HepG2 (cell line): ENCODE measurements around the gene JMJD1C. TPM values are rescaled to one million over a fixed set of nuclear protein-coding genes. Genes with fewer than 3 reads are reported as not detected.

ENCODE experiments used
- ATAC-seq: fragments of 200-7000 bp; cut with Tn5 transposase; 3 replicates; pipeline ENCODE4 v1.9.1; 2020; ENCODE audit warnings: mild to moderate bottlenecking, moderate library complexity
- BruUV-seq: library from RNA; stranded (reverse); fragments of 400-500 nt; replicated peaks from 2 replicates; lab custom pipeline; 2021; lab: Mats Ljungman, UMichigan
- CTCF ChIA-PET: fragments of 300-600 bp; formaldehyde crosslinking; extraction: SDS; loops from one replicate; lab custom pipeline; 2021; ENCODE audit warnings: low total read pairs, inconsistent platforms, low intra/inter-chr PET ratio; lab: Yijun Ruan, JAX
- POLR2A ChIA-PET: fragments of 350-600 bp; sonication (Branson Sonifier 250); formaldehyde crosslinking; loops from one replicate; lab custom pipeline; 2020; ENCODE audit warnings: antibody characterized with exemption, inconsistent platforms; lab: Yijun Ruan, JAX
- DNase-seq: peaks from one replicate; pipeline ENCODE4 v3.0.0-alpha.2; 2015; ENCODE audit warnings: low spot score
- FAIRE-seq: peaks from 3 replicates; lab custom pipeline; 2011; peaks lifted over from hg19 to GRCh38; lab: Jason Lieb, UNC
- H2AFZ ChIP-seq: one replicate; pipeline ENCODE4 v1.6.1; 2011; ENCODE audit warnings: low read length, inconsistent platforms
- H3K27ac ChIP-seq: fragments of 300-600 bp; 3 replicates; pipeline ENCODE4 v1.8.0; 2011; ENCODE audit warnings: mixed run types, mild to moderate bottlenecking, mixed read lengths, low read length, inconsistent platforms; ENCODE audit not compliant: insufficient read depth; ENCODE audit errors: extremely low read length
- H3K27me3 ChIP-seq, 2 experiments: fragments of 200-600 bp in 1 of 2; 2 replicates in 1 of 2; 3 replicates in 1 of 2; pipeline versions ENCODE4 v1.6.0 to v1.8.0; 2011; ENCODE audit warnings: low read length in 2 of 2, mild to moderate bottlenecking in 2 of 2, moderate library complexity in 2 of 2, inconsistent platforms in 1 of 2; ENCODE audit not compliant: insufficient read depth in 2 of 2, control insufficient read depth in 1 of 2
- H3K36me3 ChIP-seq, 2 experiments: fragments of 200-600 bp in 1 of 2; replicated peaks in 1 of 2; 2 replicates in 1 of 2; 3 replicates in 1 of 2; pipeline versions ENCODE4 v1.5.1 to v1.8.0; 2011; ENCODE audit warnings: low read length in 2 of 2, inconsistent platforms in 1 of 2; ENCODE audit not compliant: insufficient read depth in 2 of 2, control insufficient read depth in 1 of 2
- H3K4me1 ChIP-seq: 2 replicates; pipeline ENCODE4 v1.5.1; 2012; ENCODE audit warnings: low read length, inconsistent platforms; ENCODE audit not compliant: insufficient read depth
- H3K4me2 ChIP-seq: 2 replicates; pipeline ENCODE4 v1.6.0; 2011; ENCODE audit warnings: low read depth, low read length, inconsistent platforms
- H3K4me3 ChIP-seq, 3 experiments: fragments of 200-600 bp in 1 of 3; sonication (generic), shearing (Covaris generic) in 1 of 3; replicated peaks in 1 of 3; 2 replicates each; pipeline ENCODE4 v1.5.1; 2011 to 2016; ENCODE audit warnings: low read length in 3 of 3, inconsistent platforms in 2 of 3, low read depth in 2 of 3, mild to moderate bottlenecking in 2 of 3, control low read depth in 1 of 3, mixed read lengths in 1 of 3; ENCODE audit not compliant: insufficient read depth in 1 of 3
- H3K79me2 ChIP-seq: one replicate; pipeline ENCODE4 v1.6.1; 2011; ENCODE audit warnings: low read length, inconsistent platforms; ENCODE audit not compliant: insufficient read depth
- H3K9ac ChIP-seq: 2 replicates; pipeline ENCODE4 v1.6.0; 2011; ENCODE audit warnings: mild to moderate bottlenecking, low read depth, low read length, inconsistent platforms; ENCODE audit not compliant: insufficient read depth
- H3K9me3 ChIP-seq: 2 replicates; pipeline ENCODE4 v1.5.1; 2012; ENCODE audit warnings: mild to moderate bottlenecking, low read length
- H4K20me1 ChIP-seq: 2 replicates; pipeline ENCODE4 v1.6.0; 2011; ENCODE audit warnings: inconsistent platforms, mild to moderate bottlenecking, low read length, moderate library complexity; ENCODE audit not compliant: insufficient read depth
- CBX1 ChIP-seq: IDR thresholded peaks from one replicate; pipeline ENCODE4 v1.6.1; 2016; ENCODE audit warnings: antibody characterized with exemption, low read depth
- HMG20A ChIP-seq: IDR thresholded peaks from 2 replicates; pipeline ENCODE4 v1.6.1; 2016; ENCODE audit warnings: borderline replicate concordance
- KAT7 ChIP-seq: IDR thresholded peaks from 2 replicates; pipeline ENCODE4 v1.6.1; 2018; ENCODE audit warnings: borderline replicate concordance, missing compliant biosample characterization
- SSRP1 ChIP-seq: IDR thresholded peaks from 2 replicates; pipeline ENCODE4 v1.6.1; 2016; ENCODE audit warnings: control low read depth
- ZBTB3 ChIP-seq: sonication (generic); formaldehyde crosslinking; IDR thresholded peaks from 2 replicates; pipeline ENCODE4 v1.4.0; 2020; ENCODE audit warnings: low read depth, mild to moderate bottlenecking, moderate library complexity, missing genetic modification reagents, borderline replicate concordance
- ZMYM4 ChIP-seq: sonication (generic); formaldehyde crosslinking; IDR thresholded peaks from 2 replicates; pipeline ENCODE4 v1.8.1; 2023; ENCODE audit warnings: mild to moderate bottlenecking, missing genetic modification reagents
- ZNF235 ChIP-seq: sonication (generic); formaldehyde crosslinking; IDR thresholded peaks from 2 replicates; pipeline ENCODE4 v1.8.1; 2023; ENCODE audit warnings: mild to moderate bottlenecking, missing genetic modification reagents, borderline replicate concordance
- ZNF337 ChIP-seq: sonication (generic); formaldehyde crosslinking; IDR thresholded peaks from 2 replicates; pipeline ENCODE4 v1.5.1; 2020; ENCODE audit warnings: missing genetic modification reagents, low read depth, mild to moderate bottlenecking, borderline replicate concordance
- ZNF484 ChIP-seq: sonication (generic); formaldehyde crosslinking; IDR thresholded peaks from 2 replicates; pipeline ENCODE4 v1.5.1; 2020; ENCODE audit warnings: mild to moderate bottlenecking, low read depth, missing genetic modification reagents, borderline replicate concordance
- ZNF557 ChIP-seq: sonication (generic); formaldehyde crosslinking; IDR thresholded peaks from 2 replicates; pipeline ENCODE4 v1.4.0; 2020; ENCODE audit warnings: missing genetic modification reagents
- ZNF570 ChIP-seq: sonication (generic); formaldehyde crosslinking; IDR thresholded peaks from 2 replicates; pipeline ENCODE4 v1.4.0; 2020; ENCODE audit warnings: mild to moderate bottlenecking, missing genetic modification reagents, borderline replicate concordance
- ZSCAN21 ChIP-seq: sonication (generic); formaldehyde crosslinking; IDR thresholded peaks from 2 replicates; pipeline ENCODE4 v1.8.0; 2022; ENCODE audit warnings: mild to moderate bottlenecking, missing genetic modification reagents, moderate library complexity, borderline replicate concordance
- WGBS: methylation state at CpG from one replicate; pipeline ENCODE4 v1.1.6; 2017; ENCODE audit warnings: low lambda C conversion rate; 5-methylcytosine and 5-hydroxymethylcytosine counted together
- in situ Hi-C: cut with HindIII; loops from 2 replicates; pipeline ENCODE4 v1.10.0; 2017; ENCODE audit warnings: low pct_unique_long_range_greater_than_20kb; ENCODE audit not compliant: extremely low pct_ligation_motif_present
- intact Hi-C: fragments of 100-400 bp; cut with micrococcal nuclease; formaldehyde crosslinking; loops from one replicate; pipeline ENCODE4 v1.10.0; 2022; ENCODE audit not compliant: unreplicated experiment
- polyA plus RNA-seq, 8 experiments: library from polyadenylated mRNA; depleted of rRNA in 3 of 8; stranded (reverse) in 7 of 8; unstranded in 1 of 8; fragments of >200 nt; fragmentation: Illumina TruSeq in 4 of 8; extraction: Trizol in 4 of 8; gene quantifications; 2 replicates each; pipeline versions ENCODE4 v1.2.1 to v1.2.3, GENCODE V29; 2011 to 2016; ENCODE audit warnings: low read depth in 4 of 8, missing spikeins in 1 of 8, mixed read lengths in 1 of 8; ENCODE audit not compliant: insufficient read depth in 1 of 8
- total RNA-seq, 5 experiments: library from RNA; depleted of rRNA; stranded (reverse); fragments of >200 nt; fragmentation: Illumina TruSeq; extraction: Trizol; gene quantifications; 2 replicates each; pipeline ENCODE4 v1.2.3, GENCODE V29; 2016; ENCODE audit warnings: low read depth in 1 of 5
- TF ChIP-seq, protein P1 (sequence below), 2 experiments: IDR thresholded peaks; 2 replicates each; pipeline ENCODE4 v1.6.1; 2011 to 2012; ENCODE audit warnings: low read length in 2 of 2, borderline replicate concordance in 1 of 2, low read depth in 1 of 2, mild to moderate bottlenecking in 1 of 2, moderate library complexity in 1 of 2

JMJD1C gene
- total and polyA plus RNA-seq, 2 of the 13 experiments (the other 11 are each of a cell fraction or from before 2014, with no cell fraction given): 42.3 to 42.7 TPM

GRCh38 chr10:63221950-63222349 lies 243.8 kb downstream of the JMJD1C start (continued):
- TF ChIP-seq ZSCAN21 (no peak), ZMYM4 (CRISPR knock-in tag) (no peak), ZNF557 (no peak), KAT7 (no peak)

DNA sequence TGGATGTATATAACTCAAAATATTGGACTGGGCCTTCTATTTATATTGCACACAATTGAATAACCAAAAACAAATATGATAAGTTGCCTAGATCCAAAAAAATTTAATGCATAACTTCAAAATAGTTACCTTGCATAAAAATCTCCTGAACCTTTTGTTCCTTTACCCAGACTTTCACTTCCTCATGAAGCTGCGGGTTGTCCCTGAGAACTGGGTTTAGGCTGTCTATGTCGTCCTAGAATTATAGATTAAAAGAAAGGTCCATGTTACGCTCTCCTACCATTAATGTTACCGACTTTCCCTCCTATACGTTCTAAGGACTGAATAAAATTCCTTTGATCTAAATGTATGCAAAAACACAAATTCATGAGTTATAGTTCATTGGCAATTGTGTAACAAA lies 246.0 kb downstream of the JMJD1C start:
- Histone ChIP-seq H3K9ac (no peak overlapping the region), H3K36me3 (peaks cover 0 to 20% of the 10 kb centered on the region in 2 experiments; a peak in 4 of 5 replicates), H3K9me3 (no peaks in the 10 kb centered on the region), H3K27ac (no peak overlapping the region), H3K27me3 (no peaks in the 10 kb centered on the region; a peak in 1 of 5 replicates)
- CTCF ChIA-PET: no interaction called here
- intact Hi-C loops: loop anchor here (5.0 to 10.0 kb wide), 2 partner anchors 245 to 503 kb away; partner anchors contain the start of gene JMJD1C
- FAIRE-seq (no peak), ATAC-seq (no peak)
- 93% methylated on average over 5 of the region's 5 CpGs for WGBS
- no peak for TF ChIP-seq ZNF484 (CRISPR knock-in tag)
- TF ChIP-seq HMG20A (CRISPR knock-in tag): no peak
- TF ChIP-seq, protein P1, sequence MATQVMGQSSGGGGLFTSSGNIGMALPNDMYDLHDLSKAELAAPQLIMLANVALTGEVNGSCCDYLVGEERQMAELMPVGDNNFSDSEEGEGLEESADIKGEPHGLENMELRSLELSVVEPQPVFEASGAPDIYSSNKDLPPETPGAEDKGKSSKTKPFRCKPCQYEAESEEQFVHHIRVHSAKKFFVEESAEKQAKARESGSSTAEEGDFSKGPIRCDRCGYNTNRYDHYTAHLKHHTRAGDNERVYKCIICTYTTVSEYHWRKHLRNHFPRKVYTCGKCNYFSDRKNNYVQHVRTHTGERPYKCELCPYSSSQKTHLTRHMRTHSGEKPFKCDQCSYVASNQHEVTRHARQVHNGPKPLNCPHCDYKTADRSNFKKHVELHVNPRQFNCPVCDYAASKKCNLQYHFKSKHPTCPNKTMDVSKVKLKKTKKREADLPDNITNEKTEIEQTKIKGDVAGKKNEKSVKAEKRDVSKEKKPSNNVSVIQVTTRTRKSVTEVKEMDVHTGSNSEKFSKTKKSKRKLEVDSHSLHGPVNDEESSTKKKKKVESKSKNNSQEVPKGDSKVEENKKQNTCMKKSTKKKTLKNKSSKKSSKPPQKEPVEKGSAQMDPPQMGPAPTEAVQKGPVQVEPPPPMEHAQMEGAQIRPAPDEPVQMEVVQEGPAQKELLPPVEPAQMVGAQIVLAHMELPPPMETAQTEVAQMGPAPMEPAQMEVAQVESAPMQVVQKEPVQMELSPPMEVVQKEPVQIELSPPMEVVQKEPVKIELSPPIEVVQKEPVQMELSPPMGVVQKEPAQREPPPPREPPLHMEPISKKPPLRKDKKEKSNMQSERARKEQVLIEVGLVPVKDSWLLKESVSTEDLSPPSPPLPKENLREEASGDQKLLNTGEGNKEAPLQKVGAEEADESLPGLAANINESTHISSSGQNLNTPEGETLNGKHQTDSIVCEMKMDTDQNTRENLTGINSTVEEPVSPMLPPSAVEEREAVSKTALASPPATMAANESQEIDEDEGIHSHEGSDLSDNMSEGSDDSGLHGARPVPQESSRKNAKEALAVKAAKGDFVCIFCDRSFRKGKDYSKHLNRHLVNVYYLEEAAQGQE (IDR thresholded peaks at IDR 0.05; ENCODE audit: borderline replicate concordance in 1 of 2, low read depth in 1 of 2, low read length in 2 of 2): no peak
- TF ChIP-seq SSRP1 (CRISPR knock-in tag): no peak
- no peak for TF ChIP-seq CBX1
- TF ChIP-seq ZNF570 (CRISPR knock-in tag): no peak
- TF ChIP-seq ZNF235 (CRISPR knock-in tag): no peak
- no peak for TF ChIP-seq ZBTB3 (CRISPR knock-in tag)
- TF ChIP-seq ZNF337 (CRISPR knock-in tag): no peak
- TF ChIP-seq, all 625 proteins: peak for 0
- in situ Hi-C loops: loop anchor here (5.0 kb wide), 1 partner anchor 413 kb away; no protein-coding TSS in a partner anchor
- Histone ChIP-seq H3K4me2 (no peak overlapping the region), H2AFZ (no peak overlapping the region), H3K79me2 (peaks cover 46% of the 10 kb centered on the region), H4K20me1 (peaks cover 45% of the 10 kb centered on the region), H3K4me1 (no peaks in the 10 kb centered on the region), H3K4me3 (no peak overlapping the region)
- DNase-seq: no peak
- POLR2A ChIA-PET: no interaction called here
- no TSS peak for BruUV-seq
